Breast epithelium (tissue), 3 donors: Measurements from ENCODE around the gene ROBO3.

Experiments used
- POLR2A ChIP-seq: fragments of 450-650 bp; IDR thresholded peaks from one replicate; pipeline ENCODE4 v1.6.1; 2016; ENCODE audit warnings: antibody characterized with exemption, mild to moderate bottlenecking, moderate library complexity
- POLR2AphosphoS5 ChIP-seq, 3 donors: sonication (generic); formaldehyde crosslinking; IDR thresholded peaks; one replicate each; pipeline ENCODE4 v1.6.1; 2017; ENCODE audit warnings: antibody characterized with exemption in 3 of 3
- TF ChIP-seq, protein P1 (sequence below), 3 donors: fragments of 450-650 bp; IDR thresholded peaks; one replicate each; pipeline ENCODE4 v1.5.1; 2016 to 2017; ENCODE audit warnings: antibody characterized with exemption in 3 of 3, mild to moderate bottlenecking in 3 of 3, moderate library complexity in 3 of 3

DNA sequence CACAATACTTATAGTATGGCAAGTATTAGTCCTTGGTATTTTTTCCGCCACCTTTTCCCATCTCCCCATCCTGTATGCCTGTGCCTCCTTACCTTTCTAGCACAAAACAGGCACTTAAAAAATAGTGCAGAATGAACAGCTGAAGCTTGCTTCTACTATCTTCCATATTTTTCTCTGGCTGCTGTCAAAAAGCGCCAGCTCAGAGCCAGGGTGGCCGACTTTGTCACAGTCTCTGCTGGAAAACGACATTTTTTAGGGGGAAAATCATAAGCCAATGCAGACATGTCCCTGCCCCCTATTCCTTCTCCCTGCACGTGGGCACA is 26.5 kb upstream of the ROBO3 start:
- no peak for TF ChIP-seq POLR2AphosphoS5 (IDR thresholded peaks at IDR 0.05)
- TF ChIP-seq, protein P1, sequence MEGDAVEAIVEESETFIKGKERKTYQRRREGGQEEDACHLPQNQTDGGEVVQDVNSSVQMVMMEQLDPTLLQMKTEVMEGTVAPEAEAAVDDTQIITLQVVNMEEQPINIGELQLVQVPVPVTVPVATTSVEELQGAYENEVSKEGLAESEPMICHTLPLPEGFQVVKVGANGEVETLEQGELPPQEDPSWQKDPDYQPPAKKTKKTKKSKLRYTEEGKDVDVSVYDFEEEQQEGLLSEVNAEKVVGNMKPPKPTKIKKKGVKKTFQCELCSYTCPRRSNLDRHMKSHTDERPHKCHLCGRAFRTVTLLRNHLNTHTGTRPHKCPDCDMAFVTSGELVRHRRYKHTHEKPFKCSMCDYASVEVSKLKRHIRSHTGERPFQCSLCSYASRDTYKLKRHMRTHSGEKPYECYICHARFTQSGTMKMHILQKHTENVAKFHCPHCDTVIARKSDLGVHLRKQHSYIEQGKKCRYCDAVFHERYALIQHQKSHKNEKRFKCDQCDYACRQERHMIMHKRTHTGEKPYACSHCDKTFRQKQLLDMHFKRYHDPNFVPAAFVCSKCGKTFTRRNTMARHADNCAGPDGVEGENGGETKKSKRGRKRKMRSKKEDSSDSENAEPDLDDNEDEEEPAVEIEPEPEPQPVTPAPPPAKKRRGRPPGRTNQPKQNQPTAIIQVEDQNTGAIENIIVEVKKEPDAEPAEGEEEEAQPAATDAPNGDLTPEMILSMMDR (IDR thresholded peaks at IDR 0.05), result no peak
- no peak for TF ChIP-seq POLR2A
